HEK293 (cell line): Measurements from ENCODE around the gene RIN2.

Source experiments
- CTCF ChIP-seq: fragments of 450-650 bp; formaldehyde crosslinking; IDR thresholded peaks from 2 replicates; pipeline ENCODE4 v1.5.1; 2016; ENCODE audit warnings: missing biosample characterization, missing genetic modification characterization
- SCRT1 ChIP-seq: fragments of 450-650 bp; formaldehyde crosslinking; IDR thresholded peaks from 2 replicates; pipeline ENCODE4 v1.5.1; 2016; ENCODE audit warnings: missing biosample characterization, missing genetic modification characterization, borderline replicate concordance
- SP3 ChIP-seq: fragments of 450-650 bp; formaldehyde crosslinking; IDR thresholded peaks from 2 replicates; pipeline ENCODE4 v1.5.1; 2016; ENCODE audit warnings: missing biosample characterization, missing genetic modification characterization
- ZBTB20 ChIP-seq: fragments of 450-650 bp; formaldehyde crosslinking; IDR thresholded peaks from 2 replicates; pipeline ENCODE4 v1.5.1; 2016; ENCODE audit warnings: missing biosample characterization, missing genetic modification characterization
- ZNF140 ChIP-seq: fragments of 450-650 bp; formaldehyde crosslinking; IDR thresholded peaks from 2 replicates; pipeline ENCODE4 v1.5.1; 2016; ENCODE audit warnings: missing biosample characterization, missing genetic modification characterization
- ZNF274 ChIP-seq, 2 experiments: fragments of 200-500 bp in 1 of 2; fragments of 450-650 bp in 1 of 2; sonication (Bioruptor generic) in 1 of 2; formaldehyde crosslinking in 1 of 2; IDR thresholded peaks; 2 replicates each; pipeline versions ENCODE4 v1.5.1 to v1.6.1; 2014 to 2016; ENCODE audit warnings: borderline replicate concordance in 1 of 2, inconsistent platforms in 1 of 2, low read length in 1 of 2, missing biosample characterization in 1 of 2, missing genetic modification characterization in 1 of 2
- ZNF777 ChIP-seq: fragments of 450-650 bp; formaldehyde crosslinking; IDR thresholded peaks from 2 replicates; pipeline ENCODE4 v1.5.1; 2017; ENCODE audit warnings: missing biosample characterization, missing genetic modification characterization, borderline replicate concordance

GRCh38 chr20:19774135-19774933 is 16.3 kb downstream of the RIN2 start:
- TF ChIP-seq ZBTB20 (tag by site-specific recombination) = no peak
- TF ChIP-seq SP3 = no peak
- TF ChIP-seq ZNF777 (tag by site-specific recombination) = no peak
- TF ChIP-seq CTCF (tag by site-specific recombination) = no peak
- TF ChIP-seq ZNF274 (IDR thresholded peaks at IDR 0.05; ENCODE audit: low read length) = no peak
- TF ChIP-seq ZNF274 (tag by site-specific recombination; IDR thresholded peaks at IDR 0.05; ENCODE audit: borderline replicate concordance) = no peak
- no peak for TF ChIP-seq SCRT1 (tag by site-specific recombination)
- no peak for TF ChIP-seq ZNF140
